Measurements from ENCODE around the gene HASPIN. TPM values are rescaled to one million over a fixed set of nuclear protein-coding genes. Genes with fewer than 3 reads are reported as not detected.

The HASPIN gene
- total RNA-seq, 1 experiment from 2014 or later: 30.0 TPM

DNA sequence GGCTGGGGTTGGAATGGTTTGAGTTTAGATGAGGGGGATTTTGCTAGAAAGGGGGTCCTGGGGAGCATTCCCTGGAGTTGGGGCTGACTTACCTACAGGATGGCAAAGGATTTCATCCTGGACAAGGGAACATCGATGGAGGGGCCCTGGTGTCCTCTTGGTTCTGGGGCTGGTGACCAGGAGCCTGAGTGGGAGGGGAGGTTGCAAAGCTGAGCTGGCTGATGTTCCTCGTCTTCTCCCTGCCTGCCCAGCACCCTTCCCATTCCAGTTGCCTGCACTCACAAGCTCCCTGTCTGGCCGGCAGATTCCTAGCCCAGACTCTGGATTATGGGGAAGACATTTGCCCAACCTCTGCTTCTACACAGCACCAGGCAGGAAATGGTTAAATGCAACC, 40.1 kb downstream of the HASPIN start (continued):
- TF ChIP-seq, protein P1, sequence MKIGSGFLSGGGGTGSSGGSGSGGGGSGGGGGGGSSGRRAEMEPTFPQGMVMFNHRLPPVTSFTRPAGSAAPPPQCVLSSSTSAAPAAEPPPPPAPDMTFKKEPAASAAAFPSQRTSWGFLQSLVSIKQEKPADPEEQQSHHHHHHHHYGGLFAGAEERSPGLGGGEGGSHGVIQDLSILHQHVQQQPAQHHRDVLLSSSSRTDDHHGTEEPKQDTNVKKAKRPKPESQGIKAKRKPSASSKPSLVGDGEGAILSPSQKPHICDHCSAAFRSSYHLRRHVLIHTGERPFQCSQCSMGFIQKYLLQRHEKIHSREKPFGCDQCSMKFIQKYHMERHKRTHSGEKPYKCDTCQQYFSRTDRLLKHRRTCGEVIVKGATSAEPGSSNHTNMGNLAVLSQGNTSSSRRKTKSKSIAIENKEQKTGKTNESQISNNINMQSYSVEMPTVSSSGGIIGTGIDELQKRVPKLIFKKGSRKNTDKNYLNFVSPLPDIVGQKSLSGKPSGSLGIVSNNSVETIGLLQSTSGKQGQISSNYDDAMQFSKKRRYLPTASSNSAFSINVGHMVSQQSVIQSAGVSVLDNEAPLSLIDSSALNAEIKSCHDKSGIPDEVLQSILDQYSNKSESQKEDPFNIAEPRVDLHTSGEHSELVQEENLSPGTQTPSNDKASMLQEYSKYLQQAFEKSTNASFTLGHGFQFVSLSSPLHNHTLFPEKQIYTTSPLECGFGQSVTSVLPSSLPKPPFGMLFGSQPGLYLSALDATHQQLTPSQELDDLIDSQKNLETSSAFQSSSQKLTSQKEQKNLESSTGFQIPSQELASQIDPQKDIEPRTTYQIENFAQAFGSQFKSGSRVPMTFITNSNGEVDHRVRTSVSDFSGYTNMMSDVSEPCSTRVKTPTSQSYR (CRISPR knock-in tag; IDR thresholded peaks at IDR 0.05): no peak
- TF ChIP-seq ZNF121 (CRISPR knock-in tag; IDR thresholded peaks at IDR 0.05) (no peak), OVOL2 (CRISPR knock-in tag; IDR thresholded peaks at IDR 0.05; ENCODE audit: borderline replicate concordance) (no peak)
- TF ChIP-seq, protein P2, sequence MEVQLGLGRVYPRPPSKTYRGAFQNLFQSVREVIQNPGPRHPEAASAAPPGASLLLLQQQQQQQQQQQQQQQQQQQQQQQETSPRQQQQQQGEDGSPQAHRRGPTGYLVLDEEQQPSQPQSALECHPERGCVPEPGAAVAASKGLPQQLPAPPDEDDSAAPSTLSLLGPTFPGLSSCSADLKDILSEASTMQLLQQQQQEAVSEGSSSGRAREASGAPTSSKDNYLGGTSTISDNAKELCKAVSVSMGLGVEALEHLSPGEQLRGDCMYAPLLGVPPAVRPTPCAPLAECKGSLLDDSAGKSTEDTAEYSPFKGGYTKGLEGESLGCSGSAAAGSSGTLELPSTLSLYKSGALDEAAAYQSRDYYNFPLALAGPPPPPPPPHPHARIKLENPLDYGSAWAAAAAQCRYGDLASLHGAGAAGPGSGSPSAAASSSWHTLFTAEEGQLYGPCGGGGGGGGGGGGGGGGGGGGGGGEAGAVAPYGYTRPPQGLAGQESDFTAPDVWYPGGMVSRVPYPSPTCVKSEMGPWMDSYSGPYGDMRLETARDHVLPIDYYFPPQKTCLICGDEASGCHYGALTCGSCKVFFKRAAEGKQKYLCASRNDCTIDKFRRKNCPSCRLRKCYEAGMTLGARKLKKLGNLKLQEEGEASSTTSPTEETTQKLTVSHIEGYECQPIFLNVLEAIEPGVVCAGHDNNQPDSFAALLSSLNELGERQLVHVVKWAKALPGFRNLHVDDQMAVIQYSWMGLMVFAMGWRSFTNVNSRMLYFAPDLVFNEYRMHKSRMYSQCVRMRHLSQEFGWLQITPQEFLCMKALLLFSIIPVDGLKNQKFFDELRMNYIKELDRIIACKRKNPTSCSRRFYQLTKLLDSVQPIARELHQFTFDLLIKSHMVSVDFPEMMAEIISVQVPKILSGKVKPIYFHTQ (CRISPR knock-in tag; IDR thresholded peaks at IDR 0.05): no peak

DNA sequence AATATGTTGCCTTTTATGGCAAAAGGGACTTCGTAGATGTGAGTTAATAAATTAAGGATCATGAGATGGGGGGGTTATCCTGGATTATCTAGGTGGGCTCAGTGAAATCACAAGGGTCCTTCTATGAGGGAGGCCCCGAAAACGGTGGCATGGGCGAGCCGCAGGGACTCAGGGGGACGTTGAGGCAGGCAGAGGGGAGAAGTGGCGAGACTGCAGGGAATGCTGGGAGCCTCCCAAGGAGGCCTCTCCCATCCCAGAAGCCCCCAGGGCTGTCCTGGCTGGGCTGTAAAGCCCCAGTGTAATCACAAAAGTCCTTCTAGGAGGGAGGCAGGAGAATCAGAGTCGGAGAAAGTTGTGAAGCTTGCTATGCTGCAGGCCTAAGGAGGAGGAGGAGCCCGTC, 42.3 kb downstream of the HASPIN start:
- CTCF ChIA-PET: interaction anchor here (1.3 to 7.5 kb wide), 2 partner anchors 27 to 80 kb away, joined by 3 to 45 read pairs; partner anchors contain the start of gene NCBP3
- TF ChIP-seq NFATC4 (CRISPR knock-in tag; IDR thresholded peaks at IDR 0.05) (no peak), KAT7 (CRISPR knock-in tag; IDR thresholded peaks at IDR 0.05; ENCODE audit: borderline replicate concordance) (no peak), JAZF1 (CRISPR knock-in tag; IDR thresholded peaks at IDR 0.05) (no peak), MXD4 (CRISPR knock-in tag; IDR thresholded peaks at IDR 0.05; ENCODE audit: borderline replicate concordance) (no peak), ZNF138 (CRISPR knock-in tag; conservative IDR thresholded peaks at IDR 0.05) (no peak)
- TF ChIP-seq, protein P3, sequence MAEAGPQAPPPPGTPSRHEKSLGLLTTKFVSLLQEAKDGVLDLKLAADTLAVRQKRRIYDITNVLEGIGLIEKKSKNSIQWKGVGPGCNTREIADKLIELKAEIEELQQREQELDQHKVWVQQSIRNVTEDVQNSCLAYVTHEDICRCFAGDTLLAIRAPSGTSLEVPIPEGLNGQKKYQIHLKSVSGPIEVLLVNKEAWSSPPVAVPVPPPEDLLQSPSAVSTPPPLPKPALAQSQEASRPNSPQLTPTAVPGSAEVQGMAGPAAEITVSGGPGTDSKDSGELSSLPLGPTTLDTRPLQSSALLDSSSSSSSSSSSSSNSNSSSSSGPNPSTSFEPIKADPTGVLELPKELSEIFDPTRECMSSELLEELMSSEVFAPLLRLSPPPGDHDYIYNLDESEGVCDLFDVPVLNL (CRISPR knock-in tag; IDR thresholded peaks at IDR 0.05; ENCODE audit: borderline replicate concordance, low read depth): no peak
- TF ChIP-seq, protein P2 (CRISPR knock-in tag; IDR thresholded peaks at IDR 0.05): no peak
- TF ChIP-seq, protein P4, sequence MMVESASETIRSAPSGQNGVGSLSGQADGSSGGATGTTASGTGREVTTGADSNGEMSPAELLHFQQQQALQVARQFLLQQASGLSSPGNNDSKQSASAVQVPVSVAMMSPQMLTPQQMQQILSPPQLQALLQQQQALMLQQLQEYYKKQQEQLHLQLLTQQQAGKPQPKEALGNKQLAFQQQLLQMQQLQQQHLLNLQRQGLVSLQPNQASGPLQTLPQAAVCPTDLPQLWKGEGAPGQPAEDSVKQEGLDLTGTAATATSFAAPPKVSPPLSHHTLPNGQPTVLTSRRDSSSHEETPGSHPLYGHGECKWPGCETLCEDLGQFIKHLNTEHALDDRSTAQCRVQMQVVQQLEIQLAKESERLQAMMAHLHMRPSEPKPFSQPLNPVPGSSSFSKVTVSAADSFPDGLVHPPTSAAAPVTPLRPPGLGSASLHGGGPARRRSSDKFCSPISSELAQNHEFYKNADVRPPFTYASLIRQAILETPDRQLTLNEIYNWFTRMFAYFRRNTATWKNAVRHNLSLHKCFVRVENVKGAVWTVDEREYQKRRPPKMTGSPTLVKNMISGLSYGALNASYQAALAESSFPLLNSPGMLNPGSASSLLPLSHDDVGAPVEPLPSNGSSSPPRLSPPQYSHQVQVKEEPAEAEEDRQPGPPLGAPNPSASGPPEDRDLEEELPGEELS (CRISPR knock-in tag; IDR thresholded peaks at IDR 0.05): no peak
- TF ChIP-seq, protein P5, sequence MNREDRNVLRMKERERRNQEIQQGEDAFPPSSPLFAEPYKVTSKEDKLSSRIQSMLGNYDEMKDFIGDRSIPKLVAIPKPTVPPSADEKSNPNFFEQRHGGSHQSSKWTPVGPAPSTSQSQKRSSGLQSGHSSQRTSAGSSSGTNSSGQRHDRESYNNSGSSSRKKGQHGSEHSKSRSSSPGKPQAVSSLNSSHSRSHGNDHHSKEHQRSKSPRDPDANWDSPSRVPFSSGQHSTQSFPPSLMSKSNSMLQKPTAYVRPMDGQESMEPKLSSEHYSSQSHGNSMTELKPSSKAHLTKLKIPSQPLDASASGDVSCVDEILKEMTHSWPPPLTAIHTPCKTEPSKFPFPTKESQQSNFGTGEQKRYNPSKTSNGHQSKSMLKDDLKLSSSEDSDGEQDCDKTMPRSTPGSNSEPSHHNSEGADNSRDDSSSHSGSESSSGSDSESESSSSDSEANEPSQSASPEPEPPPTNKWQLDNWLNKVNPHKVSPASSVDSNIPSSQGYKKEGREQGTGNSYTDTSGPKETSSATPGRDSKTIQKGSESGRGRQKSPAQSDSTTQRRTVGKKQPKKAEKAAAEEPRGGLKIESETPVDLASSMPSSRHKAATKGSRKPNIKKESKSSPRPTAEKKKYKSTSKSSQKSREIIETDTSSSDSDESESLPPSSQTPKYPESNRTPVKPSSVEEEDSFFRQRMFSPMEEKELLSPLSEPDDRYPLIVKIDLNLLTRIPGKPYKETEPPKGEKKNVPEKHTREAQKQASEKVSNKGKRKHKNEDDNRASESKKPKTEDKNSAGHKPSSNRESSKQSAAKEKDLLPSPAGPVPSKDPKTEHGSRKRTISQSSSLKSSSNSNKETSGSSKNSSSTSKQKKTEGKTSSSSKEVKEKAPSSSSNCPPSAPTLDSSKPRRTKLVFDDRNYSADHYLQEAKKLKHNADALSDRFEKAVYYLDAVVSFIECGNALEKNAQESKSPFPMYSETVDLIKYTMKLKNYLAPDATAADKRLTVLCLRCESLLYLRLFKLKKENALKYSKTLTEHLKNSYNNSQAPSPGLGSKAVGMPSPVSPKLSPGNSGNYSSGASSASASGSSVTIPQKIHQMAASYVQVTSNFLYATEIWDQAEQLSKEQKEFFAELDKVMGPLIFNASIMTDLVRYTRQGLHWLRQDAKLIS (CRISPR knock-in tag; IDR thresholded peaks at IDR 0.05; ENCODE audit: borderline replicate concordance): no peak
- TF ChIP-seq, protein P6, sequence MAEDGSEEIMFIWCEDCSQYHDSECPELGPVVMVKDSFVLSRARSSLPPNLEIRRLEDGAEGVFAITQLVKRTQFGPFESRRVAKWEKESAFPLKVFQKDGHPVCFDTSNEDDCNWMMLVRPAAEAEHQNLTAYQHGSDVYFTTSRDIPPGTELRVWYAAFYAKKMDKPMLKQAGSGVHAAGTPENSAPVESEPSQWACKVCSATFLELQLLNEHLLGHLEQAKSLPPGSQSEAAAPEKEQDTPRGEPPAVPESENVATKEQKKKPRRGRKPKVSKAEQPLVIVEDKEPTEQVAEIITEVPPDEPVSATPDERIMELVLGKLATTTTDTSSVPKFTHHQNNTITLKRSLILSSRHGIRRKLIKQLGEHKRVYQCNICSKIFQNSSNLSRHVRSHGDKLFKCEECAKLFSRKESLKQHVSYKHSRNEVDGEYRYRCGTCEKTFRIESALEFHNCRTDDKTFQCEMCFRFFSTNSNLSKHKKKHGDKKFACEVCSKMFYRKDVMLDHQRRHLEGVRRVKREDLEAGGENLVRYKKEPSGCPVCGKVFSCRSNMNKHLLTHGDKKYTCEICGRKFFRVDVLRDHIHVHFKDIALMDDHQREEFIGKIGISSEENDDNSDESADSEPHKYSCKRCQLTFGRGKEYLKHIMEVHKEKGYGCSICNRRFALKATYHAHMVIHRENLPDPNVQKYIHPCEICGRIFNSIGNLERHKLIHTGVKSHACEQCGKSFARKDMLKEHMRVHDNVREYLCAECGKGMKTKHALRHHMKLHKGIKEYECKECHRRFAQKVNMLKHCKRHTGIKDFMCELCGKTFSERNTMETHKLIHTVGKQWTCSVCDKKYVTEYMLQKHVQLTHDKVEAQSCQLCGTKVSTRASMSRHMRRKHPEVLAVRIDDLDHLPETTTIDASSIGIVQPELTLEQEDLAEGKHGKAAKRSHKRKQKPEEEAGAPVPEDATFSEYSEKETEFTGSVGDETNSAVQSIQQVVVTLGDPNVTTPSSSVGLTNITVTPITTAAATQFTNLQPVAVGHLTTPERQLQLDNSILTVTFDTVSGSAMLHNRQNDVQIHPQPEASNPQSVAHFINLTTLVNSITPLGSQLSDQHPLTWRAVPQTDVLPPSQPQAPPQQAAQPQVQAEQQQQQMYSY (CRISPR knock-in tag; IDR thresholded peaks at IDR 0.05): no peak
- TF ChIP-seq, protein P7, sequence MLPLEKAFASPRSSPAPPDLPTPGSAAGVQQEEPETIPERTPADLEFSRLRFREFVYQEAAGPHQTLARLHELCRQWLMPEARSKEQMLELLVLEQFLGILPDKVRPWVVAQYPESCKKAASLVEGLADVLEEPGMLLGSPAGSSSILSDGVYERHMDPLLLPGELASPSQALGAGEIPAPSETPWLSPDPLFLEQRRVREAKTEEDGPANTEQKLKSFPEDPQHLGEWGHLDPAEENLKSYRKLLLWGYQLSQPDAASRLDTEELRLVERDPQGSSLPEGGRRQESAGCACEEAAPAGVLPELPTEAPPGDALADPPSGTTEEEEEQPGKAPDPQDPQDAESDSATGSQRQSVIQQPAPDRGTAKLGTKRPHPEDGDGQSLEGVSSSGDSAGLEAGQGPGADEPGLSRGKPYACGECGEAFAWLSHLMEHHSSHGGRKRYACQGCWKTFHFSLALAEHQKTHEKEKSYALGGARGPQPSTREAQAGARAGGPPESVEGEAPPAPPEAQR (CRISPR knock-in tag; IDR thresholded peaks at IDR 0.05): no peak

More for the DNA sequence above, 42.3 kb downstream of the HASPIN start:
- Mint-ChIP-seq H3K36me3 (peaks cover 6% of the 10 kb centered on the region), H3K9me3 (peaks cover 11% of the 10 kb centered on the region), H3K4me1 (peaks cover 7% of the 10 kb centered on the region), H3K27me3 (ENCODE audit: low read depth) (no peaks in the 10 kb centered on the region), H3K4me3 (no peak overlapping the region), H3K27ac (no peak overlapping the region)
- DNase-seq (ENCODE audit: low spot score): no peak
- POLR2A ChIA-PET: no interaction called here
- no peak for ATAC-seq

Data from WTC11 (cell line).